HTR-8/SVneo (cell line): ENCODE data around the gene SPINT2.

Experiments used
- DNase-seq: peaks from one replicate; pipeline ENCODE4 v3.0.0; 2011; ENCODE audit warnings: low spot score, mixed read lengths; ENCODE audit not compliant: insufficient read length
- FAIRE-seq: peaks from 2 replicates; lab custom pipeline; 2011; peaks lifted over from hg19 to GRCh38; lab: Jason Lieb, UNC

The SPINT2 gene

GRCh38 chr19:38265213-38265861, 964 bp downstream of the SPINT2 start:
- FAIRE-seq = no peak

DNA sequence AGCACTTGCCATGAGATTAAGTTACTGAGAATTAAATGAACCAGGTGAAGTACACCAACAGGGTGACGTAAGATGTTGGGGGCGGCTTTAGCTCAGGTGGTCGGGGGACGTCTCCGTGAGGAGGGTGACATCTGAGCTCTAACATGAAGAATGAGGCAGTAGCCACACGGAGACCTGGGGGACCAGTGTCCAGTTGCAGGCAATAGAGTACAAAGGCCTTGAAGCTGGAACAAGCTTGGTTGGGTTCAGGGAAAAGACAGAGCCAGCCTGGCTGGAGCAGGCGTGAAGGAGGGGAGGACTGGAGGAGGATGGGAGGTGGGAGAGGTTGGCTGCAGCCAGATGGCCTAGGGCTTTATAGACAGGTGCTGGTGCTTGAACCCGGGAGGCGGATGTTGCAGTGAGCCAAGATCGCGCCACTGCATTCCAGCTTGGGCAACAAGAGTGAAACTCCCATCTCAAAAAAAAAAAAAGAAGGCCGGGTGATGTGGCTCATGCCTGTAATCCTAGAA, 1.6 kb downstream of the SPINT2 start:
- no peak for FAIRE-seq
- DNase-seq = no peak

More at GRCh38 chr19:38265213-38265861, 964 bp downstream of the SPINT2 start:
- no peak for DNase-seq

GRCh38 chr19:38266981-38267597, 2.7 kb downstream of the SPINT2 start:
- FAIRE-seq (peak; percentile 89), DNase-seq (peak; percentile 67)

GRCh38 chr19:38267761-38268483, 3.5 kb downstream of the SPINT2 start:
- no peak for DNase-seq
- peak; percentile 42 for FAIRE-seq

- DNase-seq (no peak), FAIRE-seq (no peak)
Measured at GRCh38 chr19:38268539-38268938, 4.2 kb downstream of the SPINT2 start.

GRCh38 chr19:38270587-38271167, 6.3 kb downstream of the SPINT2 start:
- FAIRE-seq = no peak
- DNase-seq = no peak

GRCh38 chr19:38273499-38273898, 9.1 kb downstream of the SPINT2 start:
- DNase-seq (no peak), FAIRE-seq (no peak)

GRCh38 chr19:38274739-38275138, 10.4 kb downstream of the SPINT2 start:
- FAIRE-seq (no peak), DNase-seq (no peak)

GRCh38 chr19:38276942-38277517, 12.7 kb downstream of the SPINT2 start:
- no peak for FAIRE-seq
- no peak for DNase-seq

DNA sequence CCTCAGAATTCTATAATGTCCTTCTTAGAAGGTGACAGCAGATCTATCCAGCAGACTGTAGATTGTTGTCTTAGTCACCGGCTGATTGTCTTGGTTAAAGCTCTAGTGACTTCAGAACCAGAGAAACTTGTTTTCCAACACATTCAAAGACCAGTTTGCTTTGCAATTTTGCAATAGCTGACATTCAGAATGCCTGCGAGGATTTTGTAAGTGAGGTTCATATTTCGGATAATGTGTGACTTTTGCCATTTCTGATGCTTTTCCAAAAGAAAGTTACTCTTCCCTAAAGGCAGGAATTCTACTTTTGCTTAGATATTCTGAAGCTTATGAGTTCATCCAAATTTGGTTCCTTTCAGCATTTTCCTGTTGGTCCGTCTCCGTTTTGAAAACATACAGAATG, 13.2 kb downstream of the SPINT2 start:
- DNase-seq (no peak), FAIRE-seq (no peak)

- DNase-seq = no peak
- no peak for FAIRE-seq
Measured at GRCh38 chr19:38277969-38278680, 13.8 kb downstream of the SPINT2 start.

- FAIRE-seq = no peak
- no peak for DNase-seq
Measured at GRCh38 chr19:38278751-38279150, 14.4 kb downstream of the SPINT2 start.

GRCh38 chr19:38280030-38280921, 15.9 kb downstream of the SPINT2 start:
- FAIRE-seq = no peak
- no peak for DNase-seq

- DNase-seq = no peak
- no peak for FAIRE-seq
Measured at GRCh38 chr19:38281811-38282566, 17.6 kb downstream of the SPINT2 start.

DNA sequence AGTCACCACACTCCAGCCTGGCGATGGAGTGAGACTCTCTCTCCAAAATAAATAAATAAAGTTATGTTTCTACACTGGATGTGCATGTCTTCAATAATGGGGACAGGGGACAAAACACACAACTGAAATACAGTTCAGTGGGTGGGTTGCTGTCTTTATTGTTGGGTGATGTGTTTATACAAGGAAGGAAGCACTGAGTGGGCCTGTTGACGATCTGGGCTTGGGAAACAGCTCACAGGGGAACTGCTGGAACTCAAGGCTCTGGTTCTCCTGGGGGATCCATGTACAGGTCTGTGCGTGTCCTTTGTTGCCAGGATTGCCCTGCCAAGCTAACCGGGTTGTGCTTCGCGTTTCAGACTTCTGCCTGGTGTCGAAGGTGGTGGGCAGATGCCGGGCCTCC, 18.9 kb downstream of the SPINT2 start:
- DNase-seq (no peak), FAIRE-seq (no peak)

DNA sequence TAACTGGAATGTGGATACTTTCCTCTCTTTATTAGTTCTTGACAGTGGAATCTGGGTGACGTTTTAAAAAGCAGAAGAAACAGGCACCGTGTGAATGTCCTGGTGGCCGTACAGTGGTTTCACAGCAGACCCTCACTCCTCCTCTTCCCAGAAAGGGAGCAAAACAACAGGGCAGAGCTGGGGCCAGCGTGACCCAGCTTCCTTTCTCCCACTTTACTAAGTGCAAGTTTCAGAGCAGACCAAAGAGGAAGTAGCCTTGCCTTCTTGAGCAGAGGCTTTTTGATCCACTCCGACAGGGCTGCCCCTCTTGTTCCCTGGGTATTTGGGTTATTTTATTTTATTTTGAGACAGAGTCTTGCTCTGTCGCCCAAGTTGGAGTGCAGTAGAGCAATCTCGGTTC, 20.0 kb downstream of the SPINT2 start:
- no peak for FAIRE-seq

DNA sequence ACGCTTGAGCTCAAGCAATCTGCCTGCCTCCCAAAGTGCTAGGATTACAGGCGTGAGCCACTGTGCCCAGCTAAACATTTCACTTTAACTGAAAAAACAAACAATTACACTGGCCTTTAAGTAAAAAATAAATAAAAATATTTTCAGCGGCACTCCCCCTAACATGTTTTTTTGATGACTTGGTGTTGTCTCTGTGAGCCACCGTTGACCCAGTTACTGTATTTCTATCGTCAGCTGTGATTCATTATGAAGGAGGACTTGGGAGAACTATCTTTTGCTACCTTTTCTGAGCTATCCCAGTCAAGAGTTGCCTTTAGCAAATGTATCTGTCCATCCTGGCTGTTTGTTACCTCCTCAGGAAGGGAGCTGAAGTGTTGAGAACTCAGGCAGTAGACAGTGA, 21.2 kb downstream of the SPINT2 start:
- DNase-seq (no peak), FAIRE-seq (peak; percentile 40)

More for the DNA sequence above, 20.0 kb downstream of the SPINT2 start:
- no peak for DNase-seq

- FAIRE-seq (no peak), DNase-seq (no peak)
Measured at GRCh38 chr19:38287604-38288003, 23.2 kb downstream of the SPINT2 start.
